HG03442 (cell line): ENCODE data around the gene TRAF3IP3.

ENCODE experiments used
- ATAC-seq: cut with Tn5 transposase; IDR thresholded peaks from one replicate; pipeline ENCODE4 v1.9.1; 2021; ENCODE audit warnings: mild to moderate bottlenecking, moderate library complexity; ENCODE audit not compliant: unreplicated experiment

Gene TRAF3IP3

GRCh38 chr1:209766051-209766450 lies 10.2 kb downstream of the TRAF3IP3 start:
- no peak for ATAC-seq

- ATAC-seq, result no peak
These were observed 11.2 kb downstream of the TRAF3IP3 start for GRCh38 chr1:209767096-209767495.

DNA sequence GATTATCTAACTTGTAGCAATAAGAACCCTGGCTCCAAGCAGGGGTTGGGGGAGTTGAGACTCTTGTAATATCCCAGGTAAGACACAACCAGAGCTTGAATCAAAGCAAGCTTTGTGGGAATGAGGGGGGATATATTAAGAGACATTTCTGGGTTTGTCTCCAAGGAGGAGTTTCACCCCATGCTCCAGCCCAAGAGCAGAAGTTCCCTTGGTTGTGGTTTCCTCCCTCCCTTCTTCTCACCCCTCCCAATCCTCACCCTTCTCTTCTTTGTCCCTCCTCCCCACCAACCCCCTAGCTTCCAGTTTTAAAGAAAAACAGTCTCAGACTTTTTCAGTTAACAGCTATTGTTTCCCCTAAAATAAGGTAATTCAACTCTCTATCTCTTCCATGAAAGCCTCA lies 11.9 kb downstream of the TRAF3IP3 start:
- ATAC-seq, result no peak

GRCh38 chr1:209768354-209768774 lies 12.5 kb downstream of the TRAF3IP3 start:
- peak; percentile 89 for ATAC-seq

DNA sequence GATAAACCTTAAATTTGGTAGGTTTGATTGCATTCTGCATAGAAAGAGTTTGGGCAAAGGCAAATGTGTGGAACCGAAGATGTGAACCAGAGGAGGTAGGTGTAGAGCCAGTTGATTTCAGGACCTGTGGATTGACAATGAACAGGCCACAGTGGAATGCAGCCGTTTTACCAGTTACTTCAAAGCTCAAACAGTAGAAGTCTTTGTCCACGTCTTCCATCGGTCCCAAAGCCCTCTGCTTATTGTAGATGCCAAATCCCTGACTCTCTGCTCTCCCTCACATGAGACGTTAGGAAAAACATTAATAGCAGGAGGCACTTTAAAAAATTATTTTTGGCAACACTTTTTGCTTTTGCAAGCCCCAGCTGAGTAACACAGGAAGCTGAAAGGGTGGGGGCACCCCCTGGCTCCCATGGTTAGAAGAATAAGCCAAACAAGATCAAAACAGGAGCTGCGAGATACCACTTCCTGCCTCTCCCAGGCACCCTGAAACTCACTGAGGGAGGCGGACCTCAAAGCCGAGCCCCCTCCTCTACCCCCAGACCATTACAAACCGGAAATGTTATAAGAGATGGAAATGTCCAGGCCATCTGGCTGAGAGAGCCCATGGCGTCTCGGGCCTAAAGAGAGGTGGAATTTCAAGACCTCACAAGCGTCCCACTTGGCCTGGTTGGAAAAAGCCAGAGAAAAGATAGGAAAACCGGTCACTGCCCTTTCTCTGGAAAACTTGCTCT lies 13.5 kb downstream of the TRAF3IP3 start:
- peak; percentile 75 for ATAC-seq

GRCh38 chr1:209769971-209770370 lies 14.1 kb downstream of the TRAF3IP3 start:
- ATAC-seq, result no peak

DNA sequence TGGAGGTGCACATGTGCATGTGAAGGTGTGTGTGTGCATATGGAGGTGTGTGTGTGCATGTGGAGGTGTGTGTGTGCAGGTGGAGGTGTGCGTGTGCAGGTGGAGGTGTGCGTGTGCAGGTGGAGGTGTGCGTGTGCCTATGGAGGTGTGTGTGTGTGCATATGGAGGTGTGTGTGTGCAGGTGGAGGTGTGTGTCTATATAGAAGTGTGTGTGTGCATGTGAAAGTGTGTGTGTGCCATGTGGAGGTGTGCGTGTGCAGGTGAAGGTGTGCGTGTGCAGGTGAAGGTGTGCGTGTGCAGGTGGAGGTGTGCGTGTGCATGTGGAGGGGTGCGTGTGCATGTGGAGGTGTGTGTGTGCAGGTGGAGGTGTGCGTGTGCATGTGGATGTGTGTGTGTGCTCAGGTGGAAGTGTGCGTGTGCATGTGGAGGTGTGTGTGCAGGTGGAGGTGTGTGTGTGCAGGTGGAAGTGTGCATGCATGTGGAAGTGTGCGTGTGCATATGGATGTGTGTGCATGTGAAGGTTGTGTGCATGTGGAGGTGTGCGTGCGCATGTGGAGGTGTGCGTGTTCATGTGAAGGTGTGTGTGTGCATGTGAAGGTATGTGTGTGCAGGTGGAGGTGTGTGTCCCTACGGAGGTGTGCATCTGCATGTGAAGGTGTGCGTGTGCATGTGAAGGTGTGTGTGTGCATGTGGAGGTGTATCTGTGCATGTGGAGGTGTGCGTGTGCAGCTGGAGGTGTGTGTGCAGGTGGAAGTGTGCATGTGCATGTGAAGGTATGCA lies 15.0 kb downstream of the TRAF3IP3 start:
- no peak for ATAC-seq

- ATAC-seq, result no peak
These were observed 16.3 kb downstream of the TRAF3IP3 start for GRCh38 chr1:209772126-209772525.

DNA sequence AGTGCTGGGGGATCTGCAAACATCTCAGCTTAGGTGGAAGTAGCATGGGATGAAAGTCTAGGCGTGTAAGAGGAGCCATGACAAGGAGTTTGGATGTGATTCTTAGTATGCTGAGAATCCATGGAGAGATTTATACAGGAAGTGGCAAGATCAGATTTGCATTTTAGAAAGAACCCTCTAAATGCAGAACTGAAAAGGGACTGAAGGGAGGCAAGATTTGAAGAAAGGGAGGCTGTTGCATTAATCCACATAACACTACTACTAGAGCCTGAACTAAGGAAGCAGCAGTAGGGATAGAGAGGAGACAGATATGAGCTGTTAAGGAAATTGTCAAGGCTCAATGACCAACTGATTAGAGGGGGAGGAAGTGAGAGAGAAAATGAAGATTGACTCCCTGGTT lies 18.7 kb downstream of the TRAF3IP3 start:
- peak; percentile 68 for ATAC-seq

- no peak for ATAC-seq
These were observed 19.8 kb downstream of the TRAF3IP3 start for GRCh38 chr1:209775678-209776077.

DNA sequence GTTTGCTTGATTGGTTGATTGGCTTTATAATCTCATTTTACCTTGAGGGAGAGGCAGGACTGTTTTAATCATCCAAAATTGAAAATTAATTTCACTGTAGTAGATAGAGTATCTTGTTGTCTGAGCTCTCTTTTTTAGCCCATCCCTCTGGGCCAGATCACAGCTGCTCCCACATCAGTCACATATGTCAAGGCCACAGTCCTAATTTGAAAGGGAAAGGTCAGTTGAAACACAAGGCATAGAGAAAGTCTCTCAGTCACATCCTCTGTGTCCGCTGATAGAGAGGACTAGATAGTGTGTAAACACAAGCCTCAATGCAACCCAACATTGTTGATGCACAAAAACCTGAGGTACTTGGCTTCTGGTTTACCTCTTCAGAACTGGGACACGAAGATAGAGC lies 21.7 kb downstream of the TRAF3IP3 start:
- ATAC-seq, result no peak

- ATAC-seq, result no peak
These were observed 22.2 kb downstream of the TRAF3IP3 start for GRCh38 chr1:209778102-209778501.

DNA sequence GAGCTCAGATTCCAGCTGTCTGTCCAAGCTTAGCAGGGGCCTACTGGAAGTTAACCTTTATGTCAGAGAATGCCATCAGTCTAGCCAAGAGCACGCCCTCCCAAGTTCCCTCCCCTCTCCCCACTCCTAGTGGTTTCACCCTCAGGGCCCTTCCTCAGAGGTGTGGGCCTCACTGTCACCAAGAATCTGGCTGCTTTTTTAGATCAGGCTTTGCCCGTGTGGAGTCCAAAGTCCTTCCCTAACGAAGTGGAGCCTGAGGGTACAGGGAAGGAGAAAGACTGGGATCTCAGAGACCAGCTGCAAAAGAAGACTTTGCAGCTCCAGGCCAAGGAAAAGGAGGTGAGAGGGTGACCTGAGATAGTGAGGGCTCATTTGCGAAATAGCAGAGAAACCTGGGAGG lies 24.4 kb downstream of the TRAF3IP3 start:
- no peak for ATAC-seq

DNA sequence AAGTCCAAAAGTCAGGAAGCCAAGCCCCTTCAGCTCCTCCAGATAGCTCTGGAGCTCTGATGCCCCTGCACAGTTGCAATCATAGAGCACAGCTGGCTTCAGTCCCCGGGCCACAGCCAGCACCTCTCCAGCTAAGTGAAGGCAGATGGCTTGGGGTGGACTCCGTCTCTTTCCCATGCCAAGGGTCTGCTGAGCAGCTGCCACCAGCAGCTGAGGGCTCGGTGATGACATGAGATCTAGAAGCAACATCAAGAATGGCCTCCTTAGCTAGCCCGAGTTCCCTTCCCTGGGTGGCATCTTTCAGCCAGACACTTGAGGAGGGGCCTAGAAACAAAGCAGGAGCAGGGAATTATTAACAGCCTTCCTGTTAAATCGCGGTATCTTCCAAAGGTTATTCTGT lies 27.5 kb downstream of the TRAF3IP3 start:
- ATAC-seq, result no peak

DNA sequence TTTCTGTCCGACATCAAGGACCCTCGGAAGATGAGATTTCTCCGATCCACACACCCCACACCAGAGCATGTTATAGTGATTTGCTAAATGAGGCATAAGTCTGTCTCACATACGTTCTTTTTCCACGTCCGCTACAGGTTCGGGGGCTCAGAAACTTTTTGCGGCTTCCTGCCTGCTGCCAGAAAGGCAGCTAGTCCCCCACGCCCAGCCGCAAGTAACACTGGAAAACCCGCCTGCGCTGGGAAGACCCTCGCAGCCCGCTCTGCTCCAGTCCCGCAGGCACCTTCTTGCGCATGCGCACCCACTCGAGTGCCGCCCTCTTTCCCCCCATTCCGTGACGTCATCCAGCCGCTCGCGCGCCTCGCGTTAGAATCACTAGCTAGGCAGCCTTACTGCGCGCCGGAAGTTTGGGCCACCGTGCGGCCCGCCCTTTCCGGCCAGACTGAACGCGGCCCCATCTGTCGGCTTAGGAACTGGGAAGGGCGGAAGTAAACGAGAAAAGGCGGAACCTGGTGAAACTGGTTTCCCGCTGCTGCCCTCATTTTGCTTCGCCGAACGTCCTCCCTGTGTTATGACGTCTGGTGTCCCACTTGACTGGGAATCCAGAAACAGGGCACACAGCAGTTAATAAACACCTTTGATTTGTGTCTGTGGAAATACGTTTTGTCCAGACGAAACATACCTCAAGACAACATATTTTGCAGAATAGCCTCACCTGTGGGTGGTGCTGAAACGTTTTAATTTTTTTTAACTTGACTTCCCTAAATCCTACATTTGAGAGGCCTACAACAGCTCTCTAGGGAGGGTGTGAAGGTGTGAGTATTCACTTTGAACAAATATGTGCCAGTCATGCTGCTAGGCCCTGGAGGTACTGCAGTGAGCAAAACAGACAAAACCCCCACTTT lies 28.7 kb downstream of the TRAF3IP3 start, which contains the start of gene C1orf74:
C1orf74 (minus strand) TSS at position 295 of the 905 bp plus-strand sequence. CDS start 925 bp downstream, outside the sequence.
- ATAC-seq, result peak; percentile 99

DNA sequence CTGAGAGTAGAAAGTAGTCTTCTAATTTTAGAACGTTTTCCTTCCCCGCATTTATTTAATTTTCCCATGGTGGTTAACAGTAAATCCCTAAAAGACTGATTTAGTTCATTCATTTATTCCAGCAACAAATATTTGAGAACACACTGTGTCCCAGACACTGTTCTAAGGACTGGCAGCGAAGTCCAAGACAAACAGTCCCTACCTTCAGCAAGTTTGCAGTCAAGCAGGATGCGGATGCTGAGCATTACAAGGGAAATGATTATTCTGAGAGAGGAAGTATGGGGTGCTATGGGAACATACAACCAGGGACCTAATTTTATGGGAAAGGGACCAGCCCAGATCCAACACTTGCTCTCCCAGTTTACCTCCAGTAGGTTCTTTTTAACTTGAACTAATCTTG lies 29.7 kb downstream of the TRAF3IP3 start:
- no peak for ATAC-seq

- ATAC-seq, result no peak
These were observed 30.3 kb downstream of the TRAF3IP3 start for GRCh38 chr1:209786146-209786545.

DNA sequence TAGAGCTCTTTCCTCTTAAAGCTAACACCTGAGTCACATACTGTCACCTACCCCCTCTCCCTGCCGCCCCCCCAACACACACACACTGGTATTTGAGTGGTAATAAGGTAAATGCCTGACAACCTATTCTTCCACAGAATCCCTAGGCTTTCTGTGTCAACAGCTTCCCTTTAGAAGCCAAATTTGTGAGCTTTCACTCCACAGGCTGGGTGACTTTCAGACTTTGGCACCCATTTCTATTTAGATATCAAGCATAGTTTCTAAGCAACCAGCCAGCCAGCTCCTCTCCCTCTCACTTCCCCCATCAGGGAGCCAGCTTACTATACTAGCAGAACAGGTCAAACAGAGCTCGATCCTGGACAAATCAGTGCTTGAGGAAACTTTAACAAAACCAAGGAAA lies 31.7 kb downstream of the TRAF3IP3 start:
- no peak for ATAC-seq

DNA sequence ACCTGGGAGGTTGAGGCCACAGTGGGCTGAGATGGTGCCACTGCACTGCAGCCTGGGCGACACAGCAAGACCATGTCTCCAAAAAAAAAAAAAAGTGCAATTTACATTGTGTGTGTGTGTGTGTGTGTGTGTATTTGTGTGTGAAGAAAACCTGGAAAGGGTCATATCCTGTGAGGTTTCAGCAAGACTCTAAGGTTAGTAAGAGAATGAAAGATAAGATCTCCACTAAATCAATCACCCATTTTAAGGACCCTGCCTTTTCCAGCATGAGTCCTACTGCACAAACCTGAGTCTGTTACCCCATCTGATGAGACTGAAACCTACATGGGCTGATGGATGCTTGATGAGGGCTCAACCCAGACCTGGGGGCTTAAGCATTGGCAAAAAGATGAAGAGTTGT lies 33.4 kb downstream of the TRAF3IP3 start:
- ATAC-seq, result no peak

GRCh38 chr1:209790286-209791193 lies 34.7 kb downstream of the TRAF3IP3 start:
- ATAC-seq, result no peak
